HFF-Myc (cell line): ENCODE data around the gene SNCB.
"Not testable (repeated sequence)": the region's sequence is repeated elsewhere in the genome, so short reads cannot be mapped to it uniquely, and the experiment has no call there.

Experiments used
- DNase-seq: peaks from one replicate; pipeline ENCODE4 v3.0.0-alpha.2; 2011; ENCODE audit warnings: low read depth; ENCODE audit errors: extremely low read depth
- H3K4me3 ChIP-seq: replicated peaks from 2 replicates; pipeline ENCODE4 v1.5.1; 2011; ENCODE audit warnings: low read depth, mild to moderate bottlenecking, control low read depth, low read length
- CTCF ChIP-seq: IDR thresholded peaks from 2 replicates; pipeline ENCODE4 v1.5.1; 2012; ENCODE audit warnings: mild to moderate bottlenecking, low read depth, low read length, control low read depth; ENCODE audit errors: missing control alignments

SNCB gene

GRCh38 chr5:176595386-176595943, 34.9 kb downstream of the SNCB start:
- H3K4me3 ChIP-seq = no peak overlapping the region
- DNase-seq = no peak
- no peak for TF ChIP-seq CTCF

GRCh38 chr5:176594554-176594953, 35.8 kb downstream of the SNCB start:
- H3K4me3 ChIP-seq = no peak overlapping the region
- TF ChIP-seq CTCF = no peak

GRCh38 chr5:176593273-176593869, 37.0 kb downstream of the SNCB start:
- no peak for TF ChIP-seq CTCF
- DNase-seq = no peak
- H3K4me3 ChIP-seq = no peak overlapping the region

More at GRCh38 chr5:176594554-176594953, 35.8 kb downstream of the SNCB start:
- DNase-seq = no peak

GRCh38 chr5:176592573-176592972, 37.8 kb downstream of the SNCB start:
- no peak overlapping the region for H3K4me3 ChIP-seq
- TF ChIP-seq CTCF = no peak
- no peak for DNase-seq

- DNase-seq = not testable (repeated sequence)
Measured at GRCh38 chr5:176591667-176592066, 38.7 kb downstream of the SNCB start.

GRCh38 chr5:176590035-176590717, 40.2 kb downstream of the SNCB start:
- no peak overlapping the region for H3K4me3 ChIP-seq
- DNase-seq = no peak
- TF ChIP-seq CTCF = no peak

More at GRCh38 chr5:176591667-176592066, 38.7 kb downstream of the SNCB start:
- H3K4me3 ChIP-seq = not testable (repeated sequence)

- no peak for DNase-seq
- no peak for TF ChIP-seq CTCF
- H3K4me3 ChIP-seq = no peak overlapping the region
Measured at GRCh38 chr5:176589039-176589769, 41.1 kb downstream of the SNCB start.
